Spleen (tissue), 11 donors: ENCODE data around the gene DEPP1. TPM values are rescaled to one million over a fixed set of nuclear protein-coding genes. Genes with fewer than 3 reads are reported as not detected.
A peak's percentile ranks its signal among the peaks of the same experiment; 100 is the strongest.

Source experiments
- DNase-seq: peaks from one replicate; pipeline ENCODE4 v3.0.0-alpha.2; 2020
- H3K27ac ChIP-seq, 8 donors: fragments of 200-600 bp; sonication (generic) in 7 of 8; 1 replicate in 4 of 8; 2 replicates in 4 of 8; pipeline versions ENCODE4 v1.5.0 to v1.8.0; 2016 to 2021; ENCODE audit warnings: inconsistent platforms in 4 of 8, mild to moderate bottlenecking in 4 of 8, moderate library complexity in 1 of 8
- H3K27me3 ChIP-seq, 7 donors: fragments of 200-600 bp; sonication (generic) in 6 of 7; replicated peaks in 1 of 7; 1 replicate in 4 of 7; 2 replicates in 3 of 7; pipeline versions ENCODE4 v1.5.0 to v1.8.0; 2016 to 2021; ENCODE audit warnings: inconsistent platforms in 3 of 7, mild to moderate bottlenecking in 1 of 7
- H3K36me3 ChIP-seq, 6 donors: fragments of 200-600 bp; sonication (generic) in 5 of 6; 1 replicate in 4 of 6; 2 replicates in 2 of 6; pipeline versions ENCODE4 v1.5.0 to v1.8.0; 2016 to 2021; ENCODE audit warnings: inconsistent platforms in 2 of 6
- H3K4me1 ChIP-seq, 6 donors: fragments of 200-600 bp; sonication (generic) in 5 of 6; 1 replicate in 3 of 6; 2 replicates in 3 of 6; pipeline versions ENCODE4 v1.5.0 to v1.8.0; 2016 to 2021; ENCODE audit warnings: inconsistent platforms in 3 of 6
- H3K4me3 ChIP-seq, 8 donors: fragments of 200-600 bp; sonication (generic) in 7 of 8; 1 replicate in 4 of 8; 2 replicates in 4 of 8; pipeline versions ENCODE4 v1.5.0 to v1.8.0; 2016 to 2021; ENCODE audit warnings: inconsistent platforms in 4 of 8, mild to moderate bottlenecking in 4 of 8, moderate library complexity in 2 of 8
- H3K9me3 ChIP-seq, 8 donors: fragments of 200-600 bp; sonication (generic) in 7 of 8; 1 replicate in 4 of 8; 2 replicates in 4 of 8; pipeline versions ENCODE4 v1.5.0 to v1.8.0; 2016 to 2021; ENCODE audit warnings: inconsistent platforms in 4 of 8
- CTCF ChIP-seq, 11 experiments: fragments of 200-600 bp in 7 of 11; fragments of 450-650 bp in 4 of 11; sonication (generic) in 4 of 11; IDR thresholded peaks in 8 of 11; conservative IDR thresholded peaks in 3 of 11; 1 replicate in 7 of 11; 2 replicates in 4 of 11; pipeline versions ENCODE4 v1.4.0 to v1.8.0; 2016 to 2021; ENCODE audit warnings: antibody characterized with exemption in 11 of 11, inconsistent platforms in 4 of 11, mild to moderate bottlenecking in 1 of 11
- POLR2A ChIP-seq, 3 donors: fragments of 450-650 bp; IDR thresholded peaks; one replicate each; pipeline ENCODE4 v1.5.1; 2017; ENCODE audit warnings: antibody characterized with exemption in 3 of 3, mild to moderate bottlenecking in 1 of 3
- POLR2AphosphoS5 ChIP-seq, 3 donors: sonication (generic); formaldehyde crosslinking; IDR thresholded peaks; one replicate each; pipeline ENCODE4 v1.5.1; 2017; ENCODE audit warnings: antibody characterized with exemption in 3 of 3
- WGBS, 5 donors: extraction: QIAGEN DNeasy Blood & Tissue Kit in 3 of 5; methylation state at CpG; one replicate each; pipeline versions ENCODE4 v1.1.5 to v1.1.7; 2013 to 2018; 5-methylcytosine and 5-hydroxymethylcytosine counted together
- intact Hi-C: fragments of 100-400 bp; cut with DNase I; formaldehyde crosslinking; loops from one replicate; pipeline ENCODE4 v1.15.0; 2023; ENCODE audit warnings: low total_unique reads
- polyA plus RNA-seq, 3 donors: library from polyadenylated mRNA; stranded (reverse); fragments of 200-250 nt; gene quantifications; one replicate each; pipeline ENCODE4 v1.2.1, GENCODE V29; 2013
- total RNA-seq, 7 donors: library from RNA; depleted of rRNA in 3 of 7; stranded (reverse); fragments of >200 nt in 3 of 7; fragmentation: NEBNext Ultra II Directional in 4 of 7; extraction: Animal tissue kit (Norgen Biotek cat#: 25700) in 4 of 7; gene quantifications; one replicate each; pipeline versions ENCODE4 v1.1.0 to v1.2.1, GENCODE V29; 2016 to 2021
- donor health status: healthy with polysubstance abuse.
- donor health status: DM: no; HTN: no; CAD: no; lungs with moderate emphysema.
- donor health status: DM: no; HTN: no; CAD: no.
- donor health status: Bipolar disorder and iron deficiency.
- donor health status: healthy.
- donor health status: DM: no; HTN: no; CAD: no.
- donor health status: DM: yes; HTN: yes; CAD: no.

Gene DEPP1
- total and polyA plus RNA-seq, 10 donors, result 9.5 to 90.1 (median 18.4) TPM

- no peak for DNase-seq
- no peak overlapping the region for H3K27ac ChIP-seq
- no peak overlapping the region for H3K4me3 ChIP-seq
- H3K27me3 ChIP-seq, result no peaks in the 10 kb centered on the region
- H3K4me1 ChIP-seq, result peaks cover 12 to 41% (median 19%) of the 10 kb centered on the region in 6 donors
- H3K9me3 ChIP-seq, result peaks cover 0 to 4% (median 0%) of the 10 kb centered on the region in 8 donors
- peaks cover 0 to 32% (median 3%) of the 10 kb centered on the region in 6 donors for H3K36me3 ChIP-seq
- intact Hi-C loops, result no loop called here
- TF ChIP-seq CTCF (IDR thresholded peaks at IDR 0.05 in 8 of 11, conservative IDR thresholded peaks at IDR 0.05 in 3 of 11) (no peak), POLR2AphosphoS5 (IDR thresholded peaks at IDR 0.05) (no peak), POLR2A (IDR thresholded peaks at IDR 0.05) (no peak)
These were observed 23.6 kb downstream of the DEPP1 start for GRCh38 chr10:44954962-44955361.

- TF ChIP-seq POLR2AphosphoS5 (IDR thresholded peaks at IDR 0.05) (no peak), POLR2A (IDR thresholded peaks at IDR 0.05) (no peak), CTCF (IDR thresholded peaks at IDR 0.05 in 8 of 11, conservative IDR thresholded peaks at IDR 0.05 in 3 of 11) (no peak)
- peaks cover 12 to 44% (median 23%) of the 10 kb centered on the region in 6 donors for H3K4me1 ChIP-seq
- no peak overlapping the region for H3K27ac ChIP-seq
- intact Hi-C loops, result no loop called here
- no peaks in the 10 kb centered on the region for H3K27me3 ChIP-seq
- H3K36me3 ChIP-seq, result peaks cover 0 to 32% (median 3%) of the 10 kb centered on the region in 6 donors
- peaks cover 0 to 4% (median 0%) of the 10 kb centered on the region in 8 donors for H3K9me3 ChIP-seq
- DNase-seq, result no peak
- no peak overlapping the region for H3K4me3 ChIP-seq
These were observed 24.6 kb downstream of the DEPP1 start for GRCh38 chr10:44954042-44954441.

- Histone ChIP-seq H3K36me3 (peaks cover 0 to 32% (median 3%) of the 10 kb centered on the region in 6 donors), H3K27ac (no peak overlapping the region), H3K4me1 (peaks cover 10 to 44% (median 24%) of the 10 kb centered on the region in 6 donors), H3K4me3 (no peak overlapping the region), H3K9me3 (peaks cover 0 to 4% (median 0%) of the 10 kb centered on the region in 8 donors), H3K27me3 (no peaks in the 10 kb centered on the region)
- DNase-seq, result no peak
- intact Hi-C loops, result no loop called here
- no peak for TF ChIP-seq CTCF (IDR thresholded peaks at IDR 0.05 in 8 of 11, conservative IDR thresholded peaks at IDR 0.05 in 3 of 11)
- TF ChIP-seq POLR2A (IDR thresholded peaks at IDR 0.05), result no peak
- TF ChIP-seq POLR2AphosphoS5 (IDR thresholded peaks at IDR 0.05), result no peak
- WGBS, 5 donors, result 53 to 73% (median 63%) methylated on average over 2 of the region's 2 CpGs
These were observed 25.8 kb downstream of the DEPP1 start for GRCh38 chr10:44952779-44953231.

GRCh38 chr10:44951576-44952226, 26.9 kb downstream of the DEPP1 start:
- Histone ChIP-seq H3K9me3 (peaks cover 0 to 2% (median 0%) of the 10 kb centered on the region in 8 donors), H3K27me3 (no peaks in the 10 kb centered on the region), H3K4me1 (peaks cover 9 to 48% (median 29%) of the 10 kb centered on the region in 6 donors), H3K4me3 (no peak overlapping the region), H3K36me3 (peaks cover 0 to 30% (median 3%) of the 10 kb centered on the region in 6 donors), H3K27ac (no peak overlapping the region)
- TF ChIP-seq POLR2AphosphoS5 (IDR thresholded peaks at IDR 0.05) (no peak), CTCF (IDR thresholded peaks at IDR 0.05 in 8 of 11, conservative IDR thresholded peaks at IDR 0.05 in 3 of 11) (no peak), POLR2A (IDR thresholded peaks at IDR 0.05) (no peak)
- WGBS, 5 donors, result 93 to 98% (median 95%) methylated on average over 7 of the region's 7 CpGs
- intact Hi-C loops, result no loop called here
- DNase-seq, result peak; percentile 10
